ENCODE results near the gene RECQL5.

GRCh38 chr17:75666959-75667790 is at the start of gene RECQL5, which contains the start of gene SAP30BP:
- TF ChIP-seq CTCF (IDR thresholded peaks at IDR 0.05) (no peak), POLR2A (IDR thresholded peaks at IDR 0.05) (peak; percentile 92)
